ENCODE results near the gene DAPK1.

GRCh38 chr9:87659534-87660419 is 162.1 kb downstream of the DAPK1 start:
- TF ChIP-seq CTCF (IDR thresholded peaks at IDR 0.05) (no peak), ZFX (IDR thresholded peaks at IDR 0.05; ENCODE audit: borderline replicate concordance) (no peak)

Data from 22Rv1 (cell line).